ENCODE measurements around the gene CHFR. TPM values are rescaled to one million over a fixed set of nuclear protein-coding genes. Genes with fewer than 3 reads are reported as not detected.
A peak's percentile ranks its signal among the peaks of the same experiment; 100 is the strongest.

The CHFR gene
- total RNA-seq, 1 experiment from 2014 or later: 74.0 TPM

DNA sequence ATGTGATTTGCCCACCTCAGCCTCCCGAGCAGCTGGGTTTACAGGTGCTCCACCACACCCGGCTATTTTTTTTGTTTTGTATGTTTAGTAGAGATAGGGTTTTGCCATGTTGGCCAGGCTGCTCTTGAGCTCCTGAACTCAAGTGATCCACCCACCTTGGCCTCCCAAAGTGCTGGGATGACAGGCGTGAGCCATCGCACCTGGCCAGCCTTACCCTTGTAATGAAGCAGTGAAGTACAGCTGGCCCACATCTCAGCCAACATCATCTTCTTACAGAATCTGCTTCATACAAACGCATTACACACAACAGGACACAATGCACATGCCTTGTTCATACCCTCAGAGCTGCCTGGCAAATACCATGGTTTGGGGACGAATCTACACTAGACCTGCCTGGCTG lies 31.3 kb upstream of the CHFR start:
- Histone ChIP-seq H3K36me3 (ENCODE audit: control insufficient read depth, insufficient read depth, low read length) (no peaks in the 10 kb centered on the region), H3K27ac (ENCODE audit: low read length) (no peak overlapping the region), H3K4me1 (ENCODE audit: control insufficient read depth, insufficient read depth, low read length) (no peaks in the 10 kb centered on the region), H3K4me3 (ENCODE audit: low read depth in 2 of 2, low read length in 2 of 2) (no peak overlapping the region), H3K27me3 (ENCODE audit: control insufficient read depth, insufficient read depth, low read length) (no peaks in the 10 kb centered on the region), H3K9me3 (ENCODE audit: control insufficient read depth, insufficient read depth, low read depth, low read length) (peaks cover 49% of the 10 kb centered on the region)
- in situ Hi-C loops (cut with HindIII; ENCODE audit: low pct_unique_long_range_greater_than_20kb, low sequenced_read_pairs) (no loop called here), intact Hi-C loops (cut with micrococcal nuclease; ENCODE audit: unreplicated experiment) (no loop called here)
- POLR2A ChIA-PET: no interaction called here
- TF ChIP-seq, protein P1, sequence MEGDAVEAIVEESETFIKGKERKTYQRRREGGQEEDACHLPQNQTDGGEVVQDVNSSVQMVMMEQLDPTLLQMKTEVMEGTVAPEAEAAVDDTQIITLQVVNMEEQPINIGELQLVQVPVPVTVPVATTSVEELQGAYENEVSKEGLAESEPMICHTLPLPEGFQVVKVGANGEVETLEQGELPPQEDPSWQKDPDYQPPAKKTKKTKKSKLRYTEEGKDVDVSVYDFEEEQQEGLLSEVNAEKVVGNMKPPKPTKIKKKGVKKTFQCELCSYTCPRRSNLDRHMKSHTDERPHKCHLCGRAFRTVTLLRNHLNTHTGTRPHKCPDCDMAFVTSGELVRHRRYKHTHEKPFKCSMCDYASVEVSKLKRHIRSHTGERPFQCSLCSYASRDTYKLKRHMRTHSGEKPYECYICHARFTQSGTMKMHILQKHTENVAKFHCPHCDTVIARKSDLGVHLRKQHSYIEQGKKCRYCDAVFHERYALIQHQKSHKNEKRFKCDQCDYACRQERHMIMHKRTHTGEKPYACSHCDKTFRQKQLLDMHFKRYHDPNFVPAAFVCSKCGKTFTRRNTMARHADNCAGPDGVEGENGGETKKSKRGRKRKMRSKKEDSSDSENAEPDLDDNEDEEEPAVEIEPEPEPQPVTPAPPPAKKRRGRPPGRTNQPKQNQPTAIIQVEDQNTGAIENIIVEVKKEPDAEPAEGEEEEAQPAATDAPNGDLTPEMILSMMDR (IDR thresholded peaks at IDR 0.05): no peak
- TF ChIP-seq TCF7L2 (IDR thresholded peaks at IDR 0.05; ENCODE audit: low read depth, low read length) (no peak), POLR2AphosphoS5 (IDR thresholded peaks at IDR 0.05; ENCODE audit: low read depth, low read length) (no peak), SIN3A (IDR thresholded peaks at IDR 0.05; ENCODE audit: borderline replicate concordance, insufficient read depth, low read depth, low read length) (no peak)
- TF ChIP-seq, protein P2, sequence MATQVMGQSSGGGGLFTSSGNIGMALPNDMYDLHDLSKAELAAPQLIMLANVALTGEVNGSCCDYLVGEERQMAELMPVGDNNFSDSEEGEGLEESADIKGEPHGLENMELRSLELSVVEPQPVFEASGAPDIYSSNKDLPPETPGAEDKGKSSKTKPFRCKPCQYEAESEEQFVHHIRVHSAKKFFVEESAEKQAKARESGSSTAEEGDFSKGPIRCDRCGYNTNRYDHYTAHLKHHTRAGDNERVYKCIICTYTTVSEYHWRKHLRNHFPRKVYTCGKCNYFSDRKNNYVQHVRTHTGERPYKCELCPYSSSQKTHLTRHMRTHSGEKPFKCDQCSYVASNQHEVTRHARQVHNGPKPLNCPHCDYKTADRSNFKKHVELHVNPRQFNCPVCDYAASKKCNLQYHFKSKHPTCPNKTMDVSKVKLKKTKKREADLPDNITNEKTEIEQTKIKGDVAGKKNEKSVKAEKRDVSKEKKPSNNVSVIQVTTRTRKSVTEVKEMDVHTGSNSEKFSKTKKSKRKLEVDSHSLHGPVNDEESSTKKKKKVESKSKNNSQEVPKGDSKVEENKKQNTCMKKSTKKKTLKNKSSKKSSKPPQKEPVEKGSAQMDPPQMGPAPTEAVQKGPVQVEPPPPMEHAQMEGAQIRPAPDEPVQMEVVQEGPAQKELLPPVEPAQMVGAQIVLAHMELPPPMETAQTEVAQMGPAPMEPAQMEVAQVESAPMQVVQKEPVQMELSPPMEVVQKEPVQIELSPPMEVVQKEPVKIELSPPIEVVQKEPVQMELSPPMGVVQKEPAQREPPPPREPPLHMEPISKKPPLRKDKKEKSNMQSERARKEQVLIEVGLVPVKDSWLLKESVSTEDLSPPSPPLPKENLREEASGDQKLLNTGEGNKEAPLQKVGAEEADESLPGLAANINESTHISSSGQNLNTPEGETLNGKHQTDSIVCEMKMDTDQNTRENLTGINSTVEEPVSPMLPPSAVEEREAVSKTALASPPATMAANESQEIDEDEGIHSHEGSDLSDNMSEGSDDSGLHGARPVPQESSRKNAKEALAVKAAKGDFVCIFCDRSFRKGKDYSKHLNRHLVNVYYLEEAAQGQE (IDR thresholded peaks at IDR 0.05; ENCODE audit: insufficient read depth in 1 of 2, low read depth in 2 of 2, low read length in 1 of 2): no peak
- no TSS peak for BruUV-seq (replicated peaks)
- no peak for DNase-seq (ENCODE audit: low read depth, low spot score)
- ATAC-seq: no peak
- CTCF ChIA-PET: no interaction called here

DNA sequence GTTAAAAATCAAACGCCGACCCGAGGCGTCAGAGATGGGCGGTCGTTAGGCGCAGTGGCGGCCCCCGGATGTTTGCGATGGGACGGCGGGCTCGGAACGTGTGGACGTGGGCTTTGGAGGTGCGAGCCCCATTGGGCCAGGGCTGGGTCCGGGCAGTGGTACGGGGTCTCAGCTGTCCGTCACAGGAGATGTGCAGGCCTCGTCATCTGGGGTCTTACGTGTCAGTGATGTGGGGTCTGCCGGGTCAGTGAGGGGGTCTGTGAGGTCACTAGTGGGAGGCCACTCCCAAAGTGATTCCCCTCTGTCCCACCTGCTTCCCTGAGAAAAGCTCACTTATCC lies 21.6 kb upstream of the CHFR start:
- ATAC-seq (no peak), DNase-seq (ENCODE audit: low read depth, low spot score) (no peak)
- no peaks in the 10 kb centered on the region for H3K27me3 ChIP-seq (ENCODE audit: control insufficient read depth, insufficient read depth, low read length)
- ChIA-PET CTCF (no interaction called here), POLR2A (no interaction called here)
- H3K4me3 ChIP-seq (ENCODE audit: low read depth in 2 of 2, low read length in 2 of 2): peak overlapping the region in 1 of 2 experiments; percentile 28; a peak in 1 of 4 replicates
- intact Hi-C loops (cut with micrococcal nuclease; ENCODE audit: unreplicated experiment) (no loop called here), in situ Hi-C loops (cut with HindIII; ENCODE audit: low pct_unique_long_range_greater_than_20kb, low sequenced_read_pairs) (no loop called here)
- no TSS peak for BruUV-seq (replicated peaks)
- TF ChIP-seq, protein P1 (IDR thresholded peaks at IDR 0.05): no peak
- TF ChIP-seq, protein P2 (IDR thresholded peaks at IDR 0.05; ENCODE audit: insufficient read depth in 1 of 2, low read depth in 2 of 2, low read length in 1 of 2): no peak
- TF ChIP-seq POLR2AphosphoS5 (IDR thresholded peaks at IDR 0.05; ENCODE audit: low read depth, low read length): no peak
- no peak for TF ChIP-seq SIN3A (IDR thresholded peaks at IDR 0.05; ENCODE audit: borderline replicate concordance, insufficient read depth, low read depth, low read length)
- TF ChIP-seq TCF7L2 (IDR thresholded peaks at IDR 0.05; ENCODE audit: low read depth, low read length): no peak
- H3K9me3 ChIP-seq (ENCODE audit: control insufficient read depth, insufficient read depth, low read depth, low read length): peaks cover 13% of the 10 kb centered on the region; the same call in 1 of the 2 replicates
- H3K36me3 ChIP-seq (ENCODE audit: control insufficient read depth, insufficient read depth, low read length): no peaks in the 10 kb centered on the region
- no peaks in the 10 kb centered on the region for H3K4me1 ChIP-seq (ENCODE audit: control insufficient read depth, insufficient read depth, low read length)
- H3K27ac ChIP-seq (ENCODE audit: low read length): no peak overlapping the region

All from Panc1 (cell line).